DOHH2 (cell line): ENCODE data around the gene PGA5.
"Not testable (repeated sequence)": the region's sequence is repeated elsewhere in the genome, so short reads cannot be mapped to it uniquely, and the experiment has no call there.

Experiments used
- EZH2phosphoT487 ChIP-seq: fragments of 200-600 bp; sonication (generic); IDR thresholded peaks from 2 replicates; pipeline ENCODE4 v1.6.1; 2017; ENCODE audit warnings: borderline replicate concordance, mild to moderate bottlenecking, antibody characterized with exemption, low read length, moderate library complexity, mixed read lengths
- TF ChIP-seq, protein P1 (sequence below): fragments of 200-600 bp; sonication (generic); IDR thresholded peaks from one replicate; pipeline ENCODE4 v1.5.1; 2014; ENCODE audit warnings: antibody characterized with exemption, mild to moderate bottlenecking, low read depth, low read length; ENCODE audit not compliant: poor library complexity, severe bottlenecking

DNA sequence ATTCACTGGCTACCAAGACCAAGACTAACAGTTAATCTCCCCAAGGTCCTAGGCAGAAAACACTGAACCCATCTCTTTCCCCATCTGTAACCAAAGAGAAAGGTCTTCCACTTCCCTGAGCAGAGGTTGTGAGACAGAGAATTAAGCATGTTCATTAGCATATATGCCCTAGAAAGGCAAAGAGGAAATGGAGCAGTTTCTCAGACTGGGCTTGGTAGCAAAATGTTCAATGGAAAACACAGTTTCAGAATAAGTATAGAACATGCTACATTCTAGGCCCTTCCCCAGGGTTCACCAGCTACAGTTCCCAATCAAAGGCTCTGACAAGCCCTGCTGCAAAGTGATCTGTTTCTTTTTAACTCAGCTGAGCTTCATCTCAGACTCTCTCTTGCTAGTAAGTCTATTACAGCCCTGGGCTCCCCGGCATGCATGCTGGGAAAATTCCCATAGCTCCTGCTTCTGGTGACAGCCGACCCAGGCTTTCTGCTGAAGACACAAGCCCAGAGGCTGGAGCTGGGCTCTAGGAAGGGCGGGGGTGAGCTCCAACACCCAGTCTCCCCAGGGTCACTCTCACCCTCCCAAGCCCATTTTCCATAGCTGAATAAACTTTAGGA, 27.2 kb upstream of the PGA5 start:
- TF ChIP-seq, protein P1, sequence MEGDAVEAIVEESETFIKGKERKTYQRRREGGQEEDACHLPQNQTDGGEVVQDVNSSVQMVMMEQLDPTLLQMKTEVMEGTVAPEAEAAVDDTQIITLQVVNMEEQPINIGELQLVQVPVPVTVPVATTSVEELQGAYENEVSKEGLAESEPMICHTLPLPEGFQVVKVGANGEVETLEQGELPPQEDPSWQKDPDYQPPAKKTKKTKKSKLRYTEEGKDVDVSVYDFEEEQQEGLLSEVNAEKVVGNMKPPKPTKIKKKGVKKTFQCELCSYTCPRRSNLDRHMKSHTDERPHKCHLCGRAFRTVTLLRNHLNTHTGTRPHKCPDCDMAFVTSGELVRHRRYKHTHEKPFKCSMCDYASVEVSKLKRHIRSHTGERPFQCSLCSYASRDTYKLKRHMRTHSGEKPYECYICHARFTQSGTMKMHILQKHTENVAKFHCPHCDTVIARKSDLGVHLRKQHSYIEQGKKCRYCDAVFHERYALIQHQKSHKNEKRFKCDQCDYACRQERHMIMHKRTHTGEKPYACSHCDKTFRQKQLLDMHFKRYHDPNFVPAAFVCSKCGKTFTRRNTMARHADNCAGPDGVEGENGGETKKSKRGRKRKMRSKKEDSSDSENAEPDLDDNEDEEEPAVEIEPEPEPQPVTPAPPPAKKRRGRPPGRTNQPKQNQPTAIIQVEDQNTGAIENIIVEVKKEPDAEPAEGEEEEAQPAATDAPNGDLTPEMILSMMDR = not testable (repeated sequence)
- TF ChIP-seq EZH2phosphoT487 = not testable (repeated sequence)
